GM19023 (cell line): Measurements from ENCODE around the gene PTRH1.
A peak's percentile ranks its signal among the peaks of the same experiment; 100 is the strongest.

ENCODE experiments used
- ATAC-seq: cut with Tn5 transposase; IDR thresholded peaks from one replicate; pipeline ENCODE4 v1.9.1; 2021; ENCODE audit warnings: mild to moderate bottlenecking, moderate library complexity; ENCODE audit not compliant: unreplicated experiment

Gene PTRH1

GRCh38 chr9:127742435-127743088 lies 27.1 kb upstream of the PTRH1 start:
- no peak for ATAC-seq

GRCh38 chr9:127741831-127742434 lies 26.5 kb upstream of the PTRH1 start:
- no peak for ATAC-seq

- ATAC-seq: no peak
These were observed 24.3 kb upstream of the PTRH1 start for GRCh38 chr9:127739614-127740330.

GRCh38 chr9:127738666-127739065 lies 23.2 kb upstream of the PTRH1 start:
- no peak for ATAC-seq

DNA sequence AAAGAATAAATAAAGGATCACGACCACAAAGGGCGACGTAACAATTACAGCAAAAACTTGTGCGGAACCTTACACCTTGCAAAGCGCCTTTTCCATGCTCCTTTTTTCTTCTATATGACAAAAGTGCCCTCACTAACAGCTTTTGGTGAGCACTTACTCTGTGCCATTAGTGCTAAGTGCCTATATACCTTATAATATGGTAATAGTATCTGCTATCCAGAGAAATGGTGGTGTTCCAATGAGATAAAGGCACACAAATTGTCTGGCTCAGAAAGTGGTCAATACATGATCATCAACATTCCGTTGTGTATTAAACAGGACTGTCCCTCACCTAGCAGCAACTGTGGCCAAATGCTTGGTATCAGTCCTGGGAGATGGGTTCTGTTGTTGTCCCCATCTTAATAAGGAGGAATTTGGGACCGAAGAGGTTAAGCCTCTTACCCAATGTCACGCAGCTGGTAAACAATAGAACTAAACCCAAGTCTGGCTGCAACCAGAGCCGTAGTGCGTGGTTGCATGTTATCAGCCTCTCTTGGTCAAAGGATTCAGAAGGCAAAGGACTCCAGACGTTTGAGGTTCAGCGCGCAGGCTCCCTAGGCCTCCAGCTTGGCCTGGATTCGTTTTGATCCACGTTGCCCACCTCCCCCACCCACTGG lies 20.2 kb upstream of the PTRH1 start:
- peak; percentile 6 for ATAC-seq

DNA sequence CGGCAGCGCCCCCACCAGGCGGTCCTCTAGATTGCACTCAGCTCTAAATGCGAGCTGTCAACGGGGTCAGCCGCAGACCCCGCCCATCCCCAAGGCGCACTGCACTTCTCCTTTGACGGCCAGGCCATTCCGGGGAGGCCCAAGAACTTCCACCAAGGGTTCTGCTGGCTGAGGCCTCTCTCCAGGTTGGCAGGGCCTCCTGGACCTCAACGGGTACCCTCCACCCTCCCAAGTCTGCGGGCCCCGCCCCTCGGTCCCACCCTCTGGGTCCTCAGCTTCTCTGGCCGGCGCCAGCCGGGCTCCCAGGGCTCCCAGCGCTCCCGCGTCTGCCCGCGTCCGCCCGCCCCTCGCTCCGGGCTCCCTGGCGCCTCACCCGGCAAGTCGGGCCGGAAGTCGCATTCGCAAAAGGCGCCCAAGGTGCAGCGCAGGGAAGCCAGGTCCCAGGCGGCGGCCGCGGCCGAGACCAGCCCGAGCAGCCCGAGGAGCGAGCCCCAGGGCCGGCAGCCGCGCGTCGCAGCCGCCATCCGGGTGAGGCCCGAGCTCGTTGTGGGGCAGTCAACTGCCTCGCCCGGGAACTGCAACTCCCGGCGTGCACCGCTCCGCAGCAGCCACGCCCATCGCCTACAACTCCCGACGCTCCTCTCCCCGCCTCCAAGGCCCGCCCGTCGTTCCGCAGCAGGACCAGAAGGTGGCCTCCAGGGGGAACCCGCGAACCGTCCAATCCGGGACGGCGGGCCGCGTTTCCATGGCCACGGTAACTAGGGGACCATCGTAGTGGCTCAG lies 19.5 kb upstream of the PTRH1 start, which contains the start of gene TOR2A:
Gene TOR2A, minus strand, starts transcription at position 548 of the 783 bp plus-strand sequence. Its CDS starts 24 bp downstream, at position 524.
- peak; percentile 84 for ATAC-seq

DNA sequence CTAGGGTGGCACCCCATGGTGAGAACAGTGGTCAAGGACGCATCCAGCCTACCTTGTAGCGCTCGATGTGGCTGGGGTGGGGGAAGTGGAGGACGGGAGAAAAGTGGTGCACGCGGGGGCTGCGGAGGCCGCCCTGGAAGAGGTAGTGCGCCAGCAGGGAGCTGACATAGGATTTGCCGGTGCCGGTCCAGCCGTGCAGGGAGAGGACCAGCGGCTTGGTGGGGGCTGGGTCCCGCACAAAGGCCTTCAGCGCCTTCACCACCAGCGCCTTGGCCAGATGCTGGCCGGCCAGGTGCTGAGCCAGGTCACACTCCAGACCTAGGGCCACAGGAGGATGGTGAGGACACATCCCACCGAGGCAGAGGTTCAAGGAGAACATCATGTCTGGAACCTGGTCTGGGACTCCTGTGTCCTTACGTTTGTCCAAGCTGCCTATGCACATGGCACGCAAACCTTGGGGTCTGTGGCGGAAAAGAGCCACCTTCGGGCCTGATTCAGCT lies 18.8 kb upstream of the PTRH1 start:
- ATAC-seq: no peak

DNA sequence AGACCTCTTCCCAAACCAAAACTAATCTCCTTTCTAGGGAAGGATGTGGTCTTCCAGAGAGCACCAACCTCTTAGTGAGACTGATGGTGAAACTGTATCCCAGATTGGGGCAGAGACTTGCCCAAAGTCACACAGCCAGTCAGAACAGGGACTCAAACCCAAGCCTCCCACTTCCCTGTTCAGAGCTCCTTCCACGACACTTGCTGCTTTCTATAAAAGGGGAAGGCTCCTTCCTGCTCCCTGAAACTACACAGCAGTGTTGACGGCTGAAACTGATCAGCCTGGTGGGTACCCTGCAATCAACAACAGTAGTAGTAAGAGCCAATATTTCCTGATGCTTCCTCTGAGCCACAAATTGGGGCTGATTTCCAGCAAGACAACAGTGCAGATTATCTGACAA lies 18.2 kb upstream of the PTRH1 start:
- ATAC-seq: no peak

GRCh38 chr9:127732444-127732843 lies 17.0 kb upstream of the PTRH1 start:
- ATAC-seq: no peak

DNA sequence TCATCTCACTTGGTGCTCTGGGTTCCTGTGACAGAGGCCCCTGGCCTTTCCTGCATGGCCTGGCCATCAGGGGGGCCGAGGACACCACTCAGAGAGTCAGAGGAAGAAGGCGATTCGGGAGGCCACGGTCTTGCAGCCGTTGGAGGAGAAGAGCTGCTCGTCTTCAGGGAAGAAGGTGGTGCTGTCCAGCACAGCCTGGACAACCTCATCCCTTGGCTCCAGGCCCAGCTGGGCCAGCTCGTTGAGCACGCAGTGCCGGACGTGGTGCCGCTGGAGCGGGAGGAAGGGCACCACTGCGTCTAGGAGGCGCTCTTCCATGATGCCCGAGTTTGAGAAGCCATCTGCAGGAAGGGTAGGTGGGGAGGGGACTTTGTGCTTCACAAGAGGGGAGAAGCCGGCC lies 16.5 kb upstream of the PTRH1 start:
- no peak for ATAC-seq

DNA sequence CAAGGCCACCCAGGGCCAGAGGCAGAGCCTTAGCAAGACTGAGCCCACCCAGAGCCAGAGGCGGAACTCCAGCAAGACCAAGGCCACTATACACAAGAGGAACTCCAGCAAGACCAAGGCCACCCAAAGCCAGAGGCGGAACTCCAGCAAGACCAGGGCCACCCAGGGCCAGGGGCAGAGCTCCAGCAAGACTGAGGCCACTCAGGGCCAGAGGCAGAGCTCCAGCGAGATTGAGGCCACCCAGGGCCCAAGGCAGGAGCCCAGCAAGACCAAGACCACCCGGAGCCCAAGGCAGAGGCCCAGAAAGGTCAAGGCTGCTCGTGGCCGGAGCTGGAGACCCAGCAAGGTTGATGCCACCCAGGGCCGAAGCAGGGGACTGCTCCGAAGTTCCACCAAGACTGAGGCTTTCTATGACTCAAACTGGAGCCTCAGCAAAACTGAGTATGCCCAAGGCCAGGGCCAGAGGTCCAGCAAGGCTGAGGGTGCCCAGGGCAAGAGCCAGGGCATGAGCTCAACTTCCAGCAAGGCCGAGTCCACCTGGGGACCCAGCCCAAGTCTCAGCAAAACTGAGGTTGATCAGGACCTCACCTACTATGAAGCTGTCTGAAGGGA lies 15.4 kb upstream of the PTRH1 start:
- no peak for ATAC-seq

DNA sequence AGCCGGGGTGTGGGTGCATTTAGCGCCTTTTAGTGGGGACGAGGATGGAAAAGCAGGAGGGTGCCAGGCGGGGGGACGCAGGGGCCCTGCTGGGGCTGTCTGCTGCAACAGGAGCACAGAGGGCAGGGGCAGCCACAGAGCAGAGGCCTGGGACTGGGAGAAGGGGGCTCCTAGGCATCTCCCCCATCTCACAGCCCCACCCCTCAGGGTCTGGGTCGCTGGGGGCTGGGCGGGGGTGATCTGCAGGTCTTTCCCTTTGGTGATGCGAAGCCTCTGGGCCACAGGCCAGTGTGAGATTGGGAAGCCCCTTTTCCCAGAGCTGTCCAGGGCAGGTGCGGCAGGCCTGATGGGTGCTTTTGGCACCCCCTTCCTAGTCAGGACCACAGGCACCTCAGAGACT lies 14.8 kb upstream of the PTRH1 start:
- no peak for ATAC-seq

GRCh38 chr9:127729522-127730256 lies 14.2 kb upstream of the PTRH1 start:
- no peak for ATAC-seq

DNA sequence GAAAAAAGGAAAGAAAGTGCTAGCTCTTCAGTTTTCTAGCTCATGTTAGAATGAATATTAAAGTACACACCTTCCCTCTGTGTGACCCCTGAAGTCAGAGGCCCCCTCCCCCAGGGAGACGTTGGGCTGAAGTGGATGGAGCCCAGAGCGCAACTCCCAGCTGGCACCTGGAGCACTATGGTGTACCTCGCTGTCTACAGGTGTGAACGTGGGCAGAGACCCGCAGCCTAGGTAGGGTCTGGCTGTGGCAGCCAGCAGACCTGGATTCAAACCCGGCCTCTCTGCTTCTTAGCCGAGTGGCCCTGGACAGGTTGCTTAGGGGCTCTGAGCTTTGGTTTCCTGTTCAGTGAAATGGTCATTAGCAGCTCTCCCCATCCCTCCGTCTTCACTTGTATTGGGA lies 13.3 kb upstream of the PTRH1 start:
- no peak for ATAC-seq

GRCh38 chr9:127726871-127727270 lies 11.4 kb upstream of the PTRH1 start:
- no peak for ATAC-seq

DNA sequence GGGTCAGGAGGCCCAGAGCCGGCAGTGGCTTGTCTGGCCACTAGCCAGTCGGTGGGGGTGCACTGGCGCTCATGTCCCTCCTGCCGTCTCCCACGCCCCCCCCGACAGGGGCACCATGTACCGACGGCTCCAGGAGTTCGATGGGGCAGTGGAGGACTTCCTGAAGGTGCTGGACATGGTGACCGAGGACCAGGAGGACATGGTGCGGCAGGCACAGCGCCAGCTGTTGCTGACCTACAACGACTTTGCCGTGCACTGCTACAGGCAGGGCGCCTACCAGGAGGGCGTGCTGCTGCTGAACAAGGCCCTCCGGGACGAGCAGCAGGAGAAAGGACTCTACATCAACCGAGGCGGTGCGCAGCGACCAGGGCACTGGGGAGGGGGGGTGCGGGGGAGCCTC lies 8.5 kb upstream of the PTRH1 start:
- ATAC-seq: no peak

GRCh38 chr9:127723444-127723843 lies 8.0 kb upstream of the PTRH1 start:
- ATAC-seq: no peak

DNA sequence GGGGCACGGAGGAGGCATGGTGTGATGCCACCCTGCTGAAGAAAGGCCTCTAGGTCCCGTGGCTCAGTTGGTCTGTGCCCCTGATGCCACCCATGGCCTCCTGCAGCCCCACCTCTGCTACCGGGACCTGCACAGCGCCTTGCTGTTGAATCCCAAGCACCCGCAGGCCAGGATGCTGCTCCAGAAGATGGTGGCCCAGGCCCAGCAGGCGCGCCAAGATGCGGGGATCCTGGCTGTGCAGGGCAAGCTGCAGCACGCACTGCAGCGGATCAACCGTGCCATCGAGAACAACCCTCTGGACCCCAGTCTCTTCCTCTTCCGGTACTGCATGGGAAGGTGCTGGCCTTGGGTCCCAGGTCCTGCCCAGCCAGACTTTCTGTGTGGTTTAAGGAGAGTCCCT lies 7.5 kb upstream of the PTRH1 start:
- no peak for ATAC-seq

- ATAC-seq: no peak
These were observed 6.7 kb upstream of the PTRH1 start for GRCh38 chr9:127722055-127722745.
